ENCODE data around the gene MDFIC2.
"Not testable (repeated sequence)": the region's sequence is repeated elsewhere in the genome, so short reads cannot be mapped to it uniquely, and the experiment has no call there.

MDFIC2 gene

GRCh38 chr3:70312336-70312735 lies at the start of gene MDFIC2:
MDFIC2 (minus strand) TSS chr3:70312638; CDS start chr3:70311973, 665 bp downstream.
- no peak for DNase-seq (ENCODE audit: low read depth in 2 of 2)

- no peak for DNase-seq (ENCODE audit: low read depth in 2 of 2)
Observed at GRCh38 chr3:70360979-70361760, 48.7 kb upstream of the MDFIC2 start.

- no peak for DNase-seq (ENCODE audit: low read depth in 2 of 2)
Observed at GRCh38 chr3:70359711-70360110, 47.3 kb upstream of the MDFIC2 start.

DNA sequence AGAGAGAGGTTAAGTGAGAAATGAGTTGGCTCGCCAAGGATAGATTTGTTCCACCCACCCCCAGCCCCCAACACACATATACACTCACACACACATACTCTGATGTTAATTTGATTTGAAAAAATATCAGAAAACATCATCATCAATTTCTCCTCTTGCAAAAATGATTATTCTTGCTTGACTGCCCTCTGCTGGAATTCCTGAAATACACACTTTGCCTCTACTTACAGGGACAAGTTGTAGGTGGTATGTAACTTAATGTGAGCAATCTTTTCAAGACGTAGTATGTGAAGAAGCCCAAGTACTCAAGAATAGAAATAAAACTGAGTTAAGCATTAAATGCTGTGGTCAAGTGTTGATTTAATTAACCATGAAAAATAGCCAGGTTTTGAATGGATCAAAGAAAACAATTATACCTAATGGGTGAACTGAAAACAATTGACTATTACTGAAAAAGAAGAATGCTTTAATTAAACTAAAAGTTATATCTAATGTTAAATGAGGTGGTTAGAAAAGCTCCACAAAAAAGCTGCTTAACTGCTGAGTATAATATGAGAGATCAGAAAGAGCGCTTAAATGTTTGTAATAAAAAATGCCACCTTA lies 46.6 kb upstream of the MDFIC2 start:
- no peak for DNase-seq (ENCODE audit: low read depth in 2 of 2)

GRCh38 chr3:70352215-70352614 lies 39.8 kb upstream of the MDFIC2 start:
- no peak for DNase-seq (ENCODE audit: low read depth in 2 of 2)

- no peak for DNase-seq (ENCODE audit: low read depth in 2 of 2)
Observed at GRCh38 chr3:70342149-70342548, 29.7 kb upstream of the MDFIC2 start.

- not testable (repeated sequence) for DNase-seq (ENCODE audit: low read depth in 2 of 2)
Observed at GRCh38 chr3:70336885-70337284, 24.4 kb upstream of the MDFIC2 start.

- no peak for DNase-seq (ENCODE audit: low read depth in 2 of 2)
Observed at GRCh38 chr3:70333080-70333479, 20.6 kb upstream of the MDFIC2 start.

DNA sequence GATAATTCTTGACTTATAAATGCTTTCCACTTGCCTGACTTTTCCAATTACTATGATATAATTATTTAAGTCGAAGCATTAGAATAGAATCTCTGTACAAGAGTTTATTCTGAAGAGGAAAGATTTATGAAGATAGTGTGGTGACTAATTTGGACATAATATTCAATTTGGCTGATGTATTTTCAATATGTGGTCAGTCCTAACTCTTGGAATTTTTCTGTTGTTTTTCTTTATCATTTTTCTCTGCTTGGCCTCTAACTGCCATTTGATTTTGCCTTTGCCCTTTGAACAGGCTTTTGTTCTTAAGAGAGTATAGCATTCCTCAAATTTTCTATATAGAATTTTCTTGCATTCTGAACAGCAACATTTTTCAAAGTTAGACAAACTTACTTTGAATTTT lies 2.6 kb upstream of the MDFIC2 start:
- no peak for DNase-seq (ENCODE audit: low read depth in 2 of 2)

DNA sequence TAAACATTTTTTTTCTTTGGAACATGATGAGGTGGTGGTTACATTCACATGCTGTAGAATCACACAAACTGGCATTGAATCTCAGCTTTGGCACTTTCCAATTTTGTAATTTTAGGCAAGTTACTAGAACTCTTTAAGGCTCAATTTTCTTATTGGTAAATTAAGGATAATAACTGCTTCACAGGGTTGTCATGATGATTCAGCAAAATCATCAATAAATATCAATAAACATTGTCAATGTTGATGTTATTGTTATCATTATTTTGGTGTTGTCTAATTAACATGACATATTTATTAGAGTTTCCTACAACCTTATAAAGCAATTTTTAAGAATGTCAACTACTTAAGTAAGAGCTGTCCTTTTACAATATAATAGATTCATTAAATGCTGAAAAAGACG lies 1.6 kb downstream of the MDFIC2 start:
- no peak for DNase-seq (ENCODE audit: low read depth in 2 of 2)

DNA sequence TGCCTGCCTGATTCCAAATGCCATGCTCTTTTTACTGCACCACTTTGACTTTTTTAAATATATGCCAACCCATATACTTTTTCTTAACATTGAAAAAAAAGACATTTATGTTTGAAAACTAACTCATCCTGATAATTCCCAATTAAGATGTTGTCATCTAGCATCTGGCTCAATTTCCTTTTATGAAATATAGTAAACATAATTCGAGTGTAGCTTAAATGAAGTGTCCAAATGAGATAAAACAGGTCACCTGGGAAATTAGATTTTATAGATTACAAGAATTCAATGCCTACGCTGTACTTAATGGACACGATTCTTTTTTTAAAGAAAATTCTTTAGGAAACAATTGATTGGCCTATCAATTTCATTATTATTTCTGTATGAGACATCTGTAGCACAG lies 2.8 kb downstream of the MDFIC2 start:
- no peak for DNase-seq (ENCODE audit: low read depth in 2 of 2)

GRCh38 chr3:70308760-70309159 lies 3.7 kb downstream of the MDFIC2 start:
- no peak for DNase-seq (ENCODE audit: low read depth in 2 of 2)

- no peak for DNase-seq (ENCODE audit: low read depth in 2 of 2)
Observed at GRCh38 chr3:70306736-70307135, 5.7 kb downstream of the MDFIC2 start.

DNA sequence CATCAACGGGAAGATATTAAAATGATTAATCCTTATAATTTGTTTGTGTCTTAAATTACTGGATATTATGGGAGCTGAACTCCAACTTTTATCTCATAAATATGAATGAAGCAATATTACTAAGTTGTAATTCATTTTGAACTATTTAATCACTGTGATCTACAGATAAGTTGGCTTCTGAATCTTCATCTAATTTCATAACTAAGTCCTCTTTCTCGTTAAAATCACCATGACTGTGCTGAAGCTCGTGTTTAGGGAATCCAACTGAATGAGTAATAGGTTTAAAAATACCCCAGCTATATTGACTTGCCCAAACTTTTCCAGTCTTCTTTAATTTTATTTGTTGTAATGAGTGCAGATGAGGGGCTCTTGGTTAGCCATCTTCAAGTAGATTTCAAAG lies 14.1 kb downstream of the MDFIC2 start:
- no peak for DNase-seq (ENCODE audit: low read depth in 2 of 2)

GRCh38 chr3:70291097-70291482 lies 21.3 kb downstream of the MDFIC2 start:
- DNase-seq (ENCODE audit: low read depth in 2 of 2): no peak

DNA sequence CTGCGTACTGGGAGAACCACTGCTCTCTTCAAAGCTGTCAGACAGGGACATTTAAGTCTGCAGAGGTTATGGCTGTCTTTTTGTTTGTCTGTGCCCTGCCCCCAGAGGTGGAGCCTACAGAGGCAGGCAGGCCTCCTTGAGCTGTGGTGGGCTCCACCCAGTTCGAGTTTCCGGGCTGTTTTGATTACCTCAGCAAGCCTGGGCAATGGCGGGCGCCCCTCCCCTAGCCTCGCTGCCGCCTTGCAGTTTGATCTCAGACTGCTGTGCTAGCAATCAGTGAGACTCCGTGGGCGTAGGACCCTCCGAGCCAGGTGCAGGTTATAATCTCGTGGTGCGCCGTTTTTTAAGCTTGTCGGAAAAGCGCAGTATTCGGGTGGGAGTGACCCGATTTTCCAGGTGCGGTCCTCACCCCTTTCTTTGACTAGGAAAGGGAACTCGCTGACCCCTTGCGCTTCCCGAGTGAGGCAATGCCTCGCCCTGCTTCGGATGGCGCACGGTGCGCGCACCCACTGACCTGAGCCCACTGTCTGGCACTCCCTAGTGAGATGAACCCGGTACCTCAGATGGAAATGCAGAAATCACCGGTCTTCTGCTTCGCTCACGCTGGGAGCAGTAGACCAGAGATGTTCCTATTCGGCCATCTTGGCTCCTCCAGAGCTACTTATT lies 21.9 kb downstream of the MDFIC2 start:
- not testable (repeated sequence) for DNase-seq (ENCODE audit: low read depth in 2 of 2)

- DNase-seq (ENCODE audit: low read depth in 2 of 2): no peak
Observed at GRCh38 chr3:70281663-70282062, 30.8 kb downstream of the MDFIC2 start.

DNA sequence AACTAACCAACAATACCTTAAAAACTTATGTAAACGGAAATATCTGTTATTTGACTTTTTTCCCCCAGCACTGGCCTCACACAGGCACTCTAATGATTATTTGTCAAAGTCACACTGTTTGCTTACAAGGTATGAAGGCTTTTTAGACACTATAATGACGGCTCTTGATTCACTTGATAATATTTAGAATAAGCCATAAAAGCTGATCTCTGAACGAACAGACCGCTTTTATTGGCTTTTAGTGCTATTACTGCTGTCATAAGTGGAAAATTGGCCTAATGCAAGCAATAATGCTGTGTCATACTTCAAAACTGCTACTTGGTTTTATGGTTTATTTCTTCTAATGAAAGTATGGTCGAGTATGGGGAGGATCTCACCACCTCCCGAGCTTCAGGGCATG lies 35.1 kb downstream of the MDFIC2 start:
- no peak for DNase-seq (ENCODE audit: low read depth in 2 of 2)

DNA sequence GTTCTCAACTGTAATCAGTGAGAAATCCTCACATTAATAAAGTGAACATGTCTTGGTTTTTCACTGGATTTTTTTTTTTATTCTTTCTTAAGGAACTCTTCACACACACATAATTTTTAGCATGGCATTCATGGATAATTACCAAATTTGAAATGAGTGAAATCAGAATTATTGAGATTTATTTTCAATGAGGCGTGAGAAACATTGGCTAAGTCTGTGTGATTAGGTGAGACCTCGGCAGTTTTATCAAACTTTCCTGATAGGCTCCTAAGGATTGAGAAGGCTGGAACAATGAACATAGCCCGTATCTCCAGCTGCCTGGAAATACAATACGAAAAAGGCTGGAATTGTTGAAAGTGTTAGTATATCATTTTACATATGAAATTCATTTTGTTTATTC lies 35.5 kb downstream of the MDFIC2 start:
- no peak for DNase-seq (ENCODE audit: low read depth in 2 of 2)

GRCh38 chr3:70273492-70273891 lies 38.9 kb downstream of the MDFIC2 start:
- no peak for DNase-seq (ENCODE audit: low read depth in 2 of 2)

- no peak for DNase-seq (ENCODE audit: low read depth in 2 of 2)
Observed at GRCh38 chr3:70272798-70273197, 39.6 kb downstream of the MDFIC2 start.

DNA sequence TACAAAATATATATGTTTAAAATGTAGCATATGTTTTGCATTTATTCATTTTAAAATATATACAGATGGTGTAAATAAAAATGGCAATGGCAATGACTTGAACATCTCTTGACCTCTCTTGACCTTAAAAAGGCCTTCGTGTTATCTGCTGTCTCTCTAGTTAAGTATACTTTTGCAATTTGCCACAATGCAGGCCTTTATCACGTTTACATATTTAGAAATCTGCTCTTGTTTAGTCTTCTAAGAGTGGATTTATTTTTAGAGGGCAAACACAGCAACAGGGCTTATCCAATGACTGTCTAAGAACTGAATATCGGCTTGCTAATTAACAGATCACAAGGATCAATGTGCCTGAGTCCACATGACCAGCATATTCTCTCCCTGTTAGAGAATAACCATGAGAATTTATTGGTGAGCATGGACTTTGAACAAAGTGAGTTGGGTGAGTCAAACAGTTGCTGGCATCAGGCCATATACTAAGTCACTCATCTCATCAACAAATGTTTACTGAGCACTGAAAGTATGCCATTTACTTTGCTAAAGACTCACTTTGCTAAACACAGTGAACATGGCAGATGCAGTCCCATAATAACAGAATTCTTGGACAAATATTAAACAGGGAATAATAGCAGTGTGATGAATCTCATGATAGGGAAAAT lies 48.2 kb downstream of the MDFIC2 start:
- DNase-seq (ENCODE audit: low read depth in 2 of 2): no peak

DNA sequence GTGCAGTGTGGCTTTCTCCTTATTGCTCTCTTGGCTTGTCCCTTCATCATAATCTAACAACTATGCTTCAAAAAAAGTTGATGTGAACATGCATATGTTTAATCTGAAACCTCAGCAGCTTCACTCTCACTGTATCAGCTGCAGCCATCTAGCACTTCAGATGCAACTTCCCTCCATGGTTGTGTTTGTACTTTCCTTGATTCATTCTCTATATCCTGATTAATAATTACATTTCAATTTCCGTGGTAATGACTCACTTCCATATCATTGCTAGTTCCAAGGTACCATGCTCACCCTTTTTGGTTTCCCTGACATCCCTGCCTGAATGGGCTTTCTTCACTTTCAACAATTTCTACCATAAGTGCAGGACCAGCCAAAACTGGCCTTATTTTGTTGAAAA lies 51.2 kb downstream of the MDFIC2 start:
- DNase-seq (ENCODE audit: low read depth in 2 of 2): no peak
